Stimulated activated CD4-positive, alpha-beta T cell treated with anti-CD3 and anti-CD28 coated beads, Interleukin-12 subunit alpha, Interleukin-12 subunit beta, amount 100 ng/mL, for 24 hours (primary cell): ENCODE data around the gene F11.
"Not testable (repeated sequence)": the region's sequence is repeated elsewhere in the genome, so short reads cannot be mapped to it uniquely, and the experiment has no call there.

Experiments used
- DNase-seq, 2 experiments: peaks; one replicate each; pipeline ENCODE4 v3.0.0-alpha.2; 2020; ENCODE audit warnings: low read depth in 2 of 2

The F11 gene

DNA sequence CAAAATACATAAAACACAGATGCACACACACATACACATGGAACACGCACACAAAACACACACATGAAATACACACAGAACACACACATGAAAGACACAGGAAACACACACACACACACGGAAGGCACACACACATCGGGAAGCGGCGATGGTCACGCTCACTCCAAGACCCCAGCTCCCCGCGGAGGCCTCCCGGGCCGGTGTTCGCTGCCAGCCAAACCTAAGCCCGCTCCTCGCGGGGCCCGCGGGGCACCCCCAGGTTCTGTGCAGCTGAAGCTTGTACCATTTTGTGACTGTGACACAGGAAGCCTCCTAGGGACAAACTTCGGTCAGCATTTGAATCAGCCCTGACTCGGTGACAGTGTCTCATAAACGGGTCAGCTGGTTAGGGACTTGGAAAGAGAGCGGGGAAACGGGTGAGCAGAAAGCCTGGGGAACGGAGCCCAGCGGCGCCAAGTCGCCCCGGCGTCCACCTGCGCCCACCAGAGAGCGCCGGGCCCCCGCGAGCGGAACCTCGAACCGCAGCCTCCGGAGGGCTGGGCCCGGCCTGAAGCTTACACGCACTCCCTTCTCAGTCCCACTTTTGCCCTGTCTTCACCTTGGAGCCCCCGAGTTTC, 32.1 kb downstream of the F11 start:
- DNase-seq, result no peak

GRCh38 chr4:186299291-186299690, 33.3 kb downstream of the F11 start:
- DNase-seq, result no peak

DNA sequence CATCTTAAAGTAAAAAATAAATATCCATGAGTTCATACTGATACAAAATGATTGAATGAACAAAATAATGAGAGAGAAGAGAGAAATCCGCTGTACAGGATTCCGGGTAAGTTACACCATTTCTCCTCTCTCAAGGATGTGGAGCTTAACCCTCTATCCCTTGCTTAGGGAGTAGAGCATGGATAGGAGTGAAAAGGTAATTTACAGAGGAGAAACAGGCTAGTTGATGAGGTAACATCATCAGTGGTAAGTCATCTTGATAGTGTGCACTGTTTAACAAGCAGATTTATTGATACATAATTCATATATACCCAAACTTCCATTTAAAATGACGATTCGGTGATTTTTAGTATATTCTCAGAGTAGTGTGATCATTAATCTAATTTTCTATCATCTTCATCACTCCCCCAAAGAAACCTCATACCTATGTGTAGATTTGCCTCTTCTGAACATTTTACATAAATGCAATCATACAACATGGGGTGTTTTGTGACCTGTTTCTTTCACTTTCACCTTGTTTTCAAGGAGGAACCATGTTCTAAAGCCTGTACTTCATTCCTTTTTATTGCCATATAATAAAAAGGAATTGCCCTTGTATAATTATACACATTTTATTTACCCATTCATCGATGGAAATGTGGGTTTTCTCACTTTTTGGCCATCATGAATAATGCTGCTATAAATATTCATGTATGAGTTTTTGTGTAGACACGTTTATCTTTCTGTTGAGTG, 34.8 kb downstream of the F11 start:
- DNase-seq, result no peak

GRCh38 chr4:186304216-186304615, 38.2 kb downstream of the F11 start:
- no peak for DNase-seq

DNA sequence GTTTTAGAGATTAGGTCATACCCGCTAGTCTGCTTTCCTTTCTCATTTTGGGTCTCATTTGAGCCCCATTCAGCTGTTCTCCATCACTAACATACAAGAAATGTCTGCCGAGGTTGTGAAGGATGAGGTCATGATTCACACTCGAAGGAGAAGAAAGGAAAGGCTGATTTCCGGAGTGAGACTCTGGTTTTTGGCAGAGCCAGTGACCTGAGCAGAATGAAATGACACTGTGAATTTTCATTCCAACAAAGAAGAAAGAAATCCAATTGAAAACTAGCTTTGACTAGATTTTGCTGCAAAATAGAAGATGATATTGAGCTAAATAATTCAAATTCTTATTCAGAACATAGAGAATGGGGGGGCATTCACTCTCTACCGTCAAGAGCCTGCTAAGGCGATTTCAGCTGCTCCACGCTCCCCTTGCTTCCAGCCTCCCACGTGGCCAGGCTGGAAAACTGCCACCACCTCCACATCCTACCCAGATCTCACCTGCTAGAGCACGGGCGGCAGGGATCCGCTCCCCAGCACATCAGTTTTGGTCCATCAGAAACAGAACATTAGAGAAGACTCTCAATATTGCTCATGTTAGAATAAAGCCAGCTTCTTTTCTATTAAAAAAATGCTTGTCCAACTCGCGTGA, 39.0 kb downstream of the F11 start:
- no peak for DNase-seq

DNA sequence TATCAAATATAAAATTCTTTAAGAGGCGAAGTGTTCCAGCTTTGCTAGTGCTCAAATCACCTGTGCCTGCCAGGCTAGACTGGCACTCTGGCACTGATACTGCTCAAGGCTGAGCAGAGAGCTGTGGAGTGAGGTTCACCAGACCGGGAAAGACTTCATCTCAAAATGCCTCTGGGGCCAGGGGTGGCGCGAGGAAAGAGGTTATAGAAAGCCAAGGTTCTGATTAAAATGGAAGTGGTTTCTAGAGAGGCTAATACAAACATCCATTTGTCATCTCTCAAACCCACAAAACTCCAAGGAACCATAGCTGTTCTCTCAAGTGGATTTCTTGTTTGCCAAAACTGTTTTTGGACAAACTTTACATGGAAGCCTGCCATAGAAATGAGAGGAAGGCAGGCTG, 41.5 kb downstream of the F11 start:
- no peak for DNase-seq

DNA sequence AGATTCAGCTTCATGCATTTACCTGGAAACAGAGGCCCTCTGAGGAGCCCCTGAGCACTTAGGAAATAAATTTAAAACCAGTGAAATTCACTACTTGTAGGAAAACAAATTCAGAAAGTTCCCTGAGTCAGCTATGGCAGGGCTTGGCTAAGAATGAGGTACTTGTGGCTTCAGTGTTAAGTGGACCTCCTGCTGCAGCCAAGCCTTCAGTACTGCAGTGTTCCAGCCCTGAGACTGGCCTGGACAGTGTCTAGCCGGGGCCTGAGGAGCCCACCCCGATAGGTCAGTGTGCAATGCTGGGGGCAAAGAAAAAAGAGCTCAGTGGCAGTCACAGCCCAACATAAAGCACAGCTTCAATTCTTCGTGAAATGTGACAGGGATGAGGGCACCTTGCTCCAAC, 41.9 kb downstream of the F11 start:
- no peak for DNase-seq

DNA sequence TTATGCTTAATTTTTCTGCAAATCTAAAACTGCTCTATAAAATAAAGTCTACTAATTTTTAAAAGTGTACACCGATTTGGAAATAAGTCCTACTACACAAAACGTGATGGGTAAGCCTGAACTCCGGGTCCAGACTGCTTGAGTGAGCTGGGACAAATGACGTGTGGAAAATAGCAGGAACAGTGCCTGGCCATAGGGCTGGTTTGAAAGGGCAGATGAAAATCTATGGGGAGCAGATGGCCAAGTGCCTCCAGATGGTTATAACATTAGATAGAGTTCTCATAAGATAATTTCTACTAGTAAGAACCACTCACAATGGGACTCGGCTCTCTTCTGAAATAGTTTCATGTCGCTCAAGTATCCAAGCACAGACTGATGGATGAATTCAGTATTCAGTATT, 52.5 kb downstream of the F11 start:
- DNase-seq, result no peak

DNA sequence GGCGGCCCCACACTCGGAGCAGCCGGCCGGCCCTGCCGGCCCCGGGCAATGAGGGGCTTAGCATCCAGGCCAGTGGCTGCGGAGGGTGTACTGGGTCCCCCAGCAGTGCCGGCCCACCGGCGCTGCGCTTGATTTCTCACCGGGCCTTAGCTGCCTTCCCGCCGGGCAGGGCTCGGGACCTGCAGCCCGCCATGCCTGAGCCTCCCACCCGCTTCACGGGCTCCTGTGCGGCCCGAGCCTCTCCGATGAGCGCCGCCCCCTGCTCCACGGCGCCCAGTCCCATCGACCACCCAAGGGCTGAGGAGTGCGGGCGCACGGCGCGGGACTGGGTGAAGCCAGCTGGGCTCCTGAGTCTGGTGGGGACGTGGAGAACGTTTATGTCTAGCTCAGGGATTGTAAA, 58.7 kb downstream of the F11 start:
- DNase-seq, result not testable (repeated sequence)

GRCh38 chr4:186326391-186326790, 60.4 kb downstream of the F11 start:
- DNase-seq, result no peak

DNA sequence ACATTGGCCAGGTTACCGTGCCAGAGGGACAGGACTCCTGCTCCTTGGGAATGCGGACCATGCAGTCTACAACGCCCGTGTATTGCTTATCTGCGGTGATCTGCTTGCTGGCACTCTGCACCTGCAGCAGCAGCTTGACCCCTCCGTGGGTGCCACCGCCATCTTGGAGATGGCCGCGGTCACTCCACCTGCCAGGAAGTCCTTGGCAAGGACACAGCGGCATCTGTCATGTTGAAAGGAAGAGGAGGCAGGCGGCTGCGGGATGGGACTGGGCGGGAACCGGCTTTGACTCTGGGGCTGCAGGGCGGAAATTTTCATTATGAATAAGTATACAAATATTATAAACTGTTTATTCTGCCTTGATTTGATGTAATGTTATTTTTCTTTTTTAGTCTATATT, 63.4 kb downstream of the F11 start:
- DNase-seq, result no peak

- DNase-seq, result no peak
Measured at GRCh38 chr4:186330368-186330767, 64.4 kb downstream of the F11 start.

- DNase-seq, result no peak
Measured at GRCh38 chr4:186335793-186336192, 69.8 kb downstream of the F11 start.
